Cardiac fibroblast (primary cell): ENCODE data around the gene FOXA3.

Experiments
- DNase-seq, 2 donors: peaks; one replicate each; pipeline versions ENCODE4 v3.0.0 to v3.0.0-alpha.2; 2010; ENCODE audit warnings: low read depth in 2 of 2
- H3K4me3 ChIP-seq, 2 donors: replicated peaks in 1 of 2; 1 replicate in 1 of 2; 2 replicates in 1 of 2; pipeline ENCODE4 v1.5.1; 2011; ENCODE audit warnings: low read depth in 2 of 2, low read length in 2 of 2, mild to moderate bottlenecking in 2 of 2, moderate library complexity in 1 of 2
- TF ChIP-seq, protein P1 (sequence below): IDR thresholded peaks from one replicate; pipeline ENCODE4 v1.5.1; 2011; ENCODE audit warnings: low read depth, mild to moderate bottlenecking, low read length, inconsistent platforms

The FOXA3 gene

DNA sequence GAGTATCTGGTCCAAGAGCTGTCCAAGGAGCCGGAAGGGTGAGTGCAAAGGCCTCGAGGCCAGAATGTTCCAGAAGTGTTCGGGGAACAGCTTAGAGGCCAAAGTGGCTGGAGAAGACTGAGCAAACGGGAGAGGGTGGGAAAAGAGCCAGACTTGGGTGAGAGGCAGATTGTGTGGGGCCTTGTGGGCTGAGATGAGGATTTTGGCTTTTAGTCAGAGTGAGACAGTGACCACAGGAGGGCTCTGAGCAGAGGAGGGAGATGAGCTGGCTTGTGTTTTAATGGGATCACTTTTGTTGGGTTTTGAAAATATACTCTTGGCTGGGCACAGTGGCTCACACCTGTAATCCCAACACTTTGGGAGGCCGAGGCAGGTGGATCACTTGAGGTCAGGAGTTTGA lies 44.8 kb downstream of the FOXA3 start:
- TF ChIP-seq, protein P1, sequence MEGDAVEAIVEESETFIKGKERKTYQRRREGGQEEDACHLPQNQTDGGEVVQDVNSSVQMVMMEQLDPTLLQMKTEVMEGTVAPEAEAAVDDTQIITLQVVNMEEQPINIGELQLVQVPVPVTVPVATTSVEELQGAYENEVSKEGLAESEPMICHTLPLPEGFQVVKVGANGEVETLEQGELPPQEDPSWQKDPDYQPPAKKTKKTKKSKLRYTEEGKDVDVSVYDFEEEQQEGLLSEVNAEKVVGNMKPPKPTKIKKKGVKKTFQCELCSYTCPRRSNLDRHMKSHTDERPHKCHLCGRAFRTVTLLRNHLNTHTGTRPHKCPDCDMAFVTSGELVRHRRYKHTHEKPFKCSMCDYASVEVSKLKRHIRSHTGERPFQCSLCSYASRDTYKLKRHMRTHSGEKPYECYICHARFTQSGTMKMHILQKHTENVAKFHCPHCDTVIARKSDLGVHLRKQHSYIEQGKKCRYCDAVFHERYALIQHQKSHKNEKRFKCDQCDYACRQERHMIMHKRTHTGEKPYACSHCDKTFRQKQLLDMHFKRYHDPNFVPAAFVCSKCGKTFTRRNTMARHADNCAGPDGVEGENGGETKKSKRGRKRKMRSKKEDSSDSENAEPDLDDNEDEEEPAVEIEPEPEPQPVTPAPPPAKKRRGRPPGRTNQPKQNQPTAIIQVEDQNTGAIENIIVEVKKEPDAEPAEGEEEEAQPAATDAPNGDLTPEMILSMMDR: no peak
- H3K4me3 ChIP-seq: no peak overlapping the region
- peak in 1 of 2 donors; percentile 28 for DNase-seq

DNA sequence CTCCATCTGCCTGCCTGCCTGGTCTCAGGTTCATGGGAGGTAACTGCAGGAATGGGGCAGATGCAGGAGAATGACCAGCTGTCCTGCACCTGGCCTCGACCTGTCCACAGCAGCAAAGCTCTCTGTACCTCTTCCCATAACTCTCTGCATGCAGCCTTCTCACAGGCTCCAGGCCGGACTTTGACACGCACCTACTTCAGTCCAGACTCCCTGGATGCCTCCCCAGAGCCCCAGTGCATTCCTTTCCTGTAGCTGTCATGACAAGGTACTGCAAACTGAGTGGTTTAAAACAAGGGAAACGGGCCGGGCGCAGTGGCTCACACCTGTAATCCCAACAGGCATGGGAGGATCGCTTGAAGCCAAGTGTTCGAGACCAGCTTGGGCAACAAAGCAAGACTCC lies 47.2 kb downstream of the FOXA3 start:
- DNase-seq: no peak
- H3K4me3 ChIP-seq: no peak overlapping the region
- TF ChIP-seq, protein P1: no peak

DNA sequence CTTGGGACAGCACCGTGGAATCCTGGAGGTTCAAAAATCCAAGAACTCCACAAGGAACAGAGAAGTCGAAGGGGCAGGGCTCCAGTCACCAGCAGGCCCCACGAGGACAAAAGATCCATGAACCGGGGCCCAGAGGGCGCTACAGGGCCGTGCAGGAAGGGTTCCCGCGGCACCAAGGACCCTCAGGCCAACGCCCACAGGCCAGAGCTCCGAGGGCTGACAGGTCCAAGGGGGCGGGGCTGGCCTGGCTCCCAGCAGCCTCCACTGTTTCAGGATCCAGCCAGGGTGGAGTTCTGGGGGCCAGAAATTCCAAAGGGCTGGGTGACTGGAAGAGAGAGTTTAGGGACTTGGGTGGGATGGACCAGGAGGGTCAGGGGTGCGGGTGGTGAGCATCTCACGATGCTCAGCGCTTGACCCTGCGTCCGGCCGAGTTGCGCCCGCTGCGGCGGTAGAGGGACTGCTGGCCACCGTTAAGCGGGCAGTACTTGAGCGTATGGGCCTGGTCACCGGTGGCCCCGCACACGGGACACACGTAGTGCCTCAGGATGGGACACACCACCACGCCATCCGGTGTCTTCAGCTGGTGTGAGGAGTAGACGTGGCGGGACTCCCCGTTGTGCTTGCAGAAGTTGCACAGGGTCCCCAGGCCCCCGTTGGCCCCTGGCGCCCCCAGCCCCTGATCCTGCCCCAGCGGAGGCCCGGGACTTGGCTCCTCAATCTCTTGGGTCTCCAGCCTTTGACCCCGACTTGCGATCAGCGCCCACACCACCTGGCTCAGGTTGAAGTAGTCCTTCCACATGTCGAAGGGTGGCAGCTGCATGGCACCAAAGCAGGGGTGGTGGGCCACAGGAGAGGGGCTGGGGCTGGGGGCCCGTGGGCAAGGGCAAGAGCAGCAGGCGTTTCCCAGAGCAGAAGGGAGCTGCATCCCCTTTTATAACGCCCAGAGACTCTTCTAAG lies 50.0 kb downstream of the FOXA3 start, which contains the start of gene NANOS2:
NANOS2 (minus strand) TSS at position 905 of the 957 bp plus-strand sequence; CDS start at position 820, 85 bp downstream.
- peak; percentile 21 to 25 for DNase-seq
- TF ChIP-seq, protein P1: peak; percentile 12

DNA sequence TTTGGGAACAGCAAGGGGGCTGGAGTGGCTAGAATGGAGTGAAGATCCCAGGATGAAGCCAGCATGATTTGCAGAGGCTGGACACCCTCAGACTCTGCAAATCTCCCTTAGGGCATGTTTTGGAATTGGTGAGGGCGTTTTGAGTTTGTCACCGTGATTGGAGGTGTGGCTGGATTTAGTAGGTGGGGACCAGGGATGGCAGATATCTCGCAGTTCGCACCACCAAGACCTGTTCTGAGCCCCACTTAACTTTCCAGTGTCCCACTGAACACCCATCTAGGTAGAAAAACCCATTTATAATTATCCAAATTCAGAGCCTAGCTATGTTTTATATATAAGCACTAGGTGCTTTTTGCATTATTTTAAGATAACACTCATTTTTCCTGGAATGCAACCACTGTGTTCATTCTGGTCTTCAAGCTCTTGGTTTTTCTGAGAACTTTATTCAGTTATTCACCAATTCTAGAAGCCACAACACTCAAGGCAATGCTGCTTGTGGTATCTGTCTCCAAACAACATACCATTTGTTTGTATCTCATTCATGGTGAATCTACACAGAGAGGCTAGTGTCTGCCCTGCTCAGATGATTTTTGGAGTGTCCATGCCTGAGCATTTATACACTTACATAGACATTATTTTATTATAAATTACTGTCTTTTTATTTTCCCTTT lies 53.4 kb downstream of the FOXA3 start:
- TF ChIP-seq, protein P1: no peak
- no peak for DNase-seq
- H3K4me3 ChIP-seq: no peak overlapping the region

More for the DNA sequence above, 50.0 kb downstream of the FOXA3 start, which contains the start of gene NANOS2:
- H3K4me3 ChIP-seq: no peak within 1 kb of the TSS

DNA sequence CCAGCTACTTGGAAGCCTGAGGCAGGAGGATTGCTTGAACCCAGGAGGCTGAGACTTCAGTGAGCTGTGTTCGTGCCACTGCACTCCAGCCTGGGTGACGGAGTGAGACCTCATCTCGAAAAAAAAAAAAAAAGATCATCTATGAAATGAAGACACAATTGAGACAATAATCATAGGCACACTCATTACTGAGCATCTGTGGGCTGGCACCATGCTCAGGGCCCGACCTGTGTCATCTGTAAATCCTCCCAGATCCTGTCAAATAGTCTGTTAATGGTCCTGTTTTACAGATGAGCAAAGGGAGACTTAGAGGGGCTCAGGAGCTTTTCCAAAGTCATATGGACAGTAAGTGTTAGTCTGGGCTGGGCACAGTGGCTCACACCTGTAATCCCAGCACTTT lies 54.6 kb downstream of the FOXA3 start:
- no peak for DNase-seq
- H3K4me3 ChIP-seq: no peak overlapping the region
- TF ChIP-seq, protein P1: no peak

DNA sequence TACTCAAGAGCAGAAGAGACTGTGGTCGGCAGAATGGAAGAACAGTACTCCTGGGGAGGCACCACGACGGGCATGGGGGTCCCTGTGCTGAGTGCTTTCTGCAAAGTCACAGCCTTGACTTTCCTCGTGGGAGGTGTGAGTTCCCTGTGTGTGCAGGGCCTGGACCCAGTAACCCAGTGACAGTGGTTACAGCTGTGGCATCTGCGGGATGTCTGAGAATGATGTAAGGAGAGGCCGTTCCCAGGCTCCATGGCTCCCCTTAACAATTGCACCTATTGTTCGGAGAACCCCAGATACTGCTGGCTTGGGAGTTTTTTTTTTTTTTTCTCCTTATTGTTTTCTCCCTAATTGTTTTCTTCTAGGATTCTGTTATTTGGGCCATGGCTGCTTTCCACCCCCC lies 55.6 kb downstream of the FOXA3 start:
- TF ChIP-seq, protein P1: no peak
- no peak for DNase-seq
- no peak overlapping the region for H3K4me3 ChIP-seq
